ENCODE results near the gene IQCM.

Gene IQCM

GRCh38 chr4:149604827-149605226 lies 210.8 kb downstream of the IQCM start:
- TF ChIP-seq CTCF (IDR thresholded peaks at IDR 0.05; ENCODE audit: low read depth, low read length): no peak
- no peak for DNase-seq (ENCODE audit: extremely low read depth, low read depth)

- no peak for DNase-seq (ENCODE audit: extremely low read depth, low read depth)
- no peak for TF ChIP-seq CTCF (IDR thresholded peaks at IDR 0.05; ENCODE audit: low read depth, low read length)
Measured at GRCh38 chr4:149595500-149595899, 220.1 kb downstream of the IQCM start.

- DNase-seq (ENCODE audit: extremely low read depth, low read depth): no peak
- TF ChIP-seq CTCF (IDR thresholded peaks at IDR 0.05; ENCODE audit: low read depth, low read length): no peak
Measured at GRCh38 chr4:149589826-149590225, 225.8 kb downstream of the IQCM start.

- TF ChIP-seq CTCF (IDR thresholded peaks at IDR 0.05; ENCODE audit: low read depth, low read length): no peak
Measured at GRCh38 chr4:149584722-149585121, 230.9 kb downstream of the IQCM start.

GRCh38 chr4:149574971-149575370 lies 240.7 kb downstream of the IQCM start:
- no peak for DNase-seq (ENCODE audit: extremely low read depth, low read depth)

More at GRCh38 chr4:149584722-149585121, 230.9 kb downstream of the IQCM start:
- DNase-seq (ENCODE audit: extremely low read depth, low read depth): no peak

GRCh38 chr4:149572716-149573115 lies 242.9 kb downstream of the IQCM start:
- DNase-seq (ENCODE audit: extremely low read depth, low read depth): no peak
- no peak for TF ChIP-seq CTCF (IDR thresholded peaks at IDR 0.05; ENCODE audit: low read depth, low read length)

More at GRCh38 chr4:149574971-149575370, 240.7 kb downstream of the IQCM start:
- TF ChIP-seq CTCF (IDR thresholded peaks at IDR 0.05; ENCODE audit: low read depth, low read length): no peak

GRCh38 chr4:149555799-149556198 lies 259.8 kb downstream of the IQCM start:
- no peak for DNase-seq (ENCODE audit: extremely low read depth, low read depth)
- no peak for TF ChIP-seq CTCF (IDR thresholded peaks at IDR 0.05; ENCODE audit: low read depth, low read length)

Measured in AG09319 (cell line).